DMS53 (cell line): ENCODE measurements around the gene SPRR2D.
"Not testable (repeated sequence)": the region's sequence is repeated elsewhere in the genome, so short reads cannot be mapped to it uniquely, and the experiment has no call there.

Experiments used
- DNase-seq: peaks from one replicate; lab custom pipeline; 2025; lab: John Stamatoyannopoulos, UW

SPRR2D gene

DNA sequence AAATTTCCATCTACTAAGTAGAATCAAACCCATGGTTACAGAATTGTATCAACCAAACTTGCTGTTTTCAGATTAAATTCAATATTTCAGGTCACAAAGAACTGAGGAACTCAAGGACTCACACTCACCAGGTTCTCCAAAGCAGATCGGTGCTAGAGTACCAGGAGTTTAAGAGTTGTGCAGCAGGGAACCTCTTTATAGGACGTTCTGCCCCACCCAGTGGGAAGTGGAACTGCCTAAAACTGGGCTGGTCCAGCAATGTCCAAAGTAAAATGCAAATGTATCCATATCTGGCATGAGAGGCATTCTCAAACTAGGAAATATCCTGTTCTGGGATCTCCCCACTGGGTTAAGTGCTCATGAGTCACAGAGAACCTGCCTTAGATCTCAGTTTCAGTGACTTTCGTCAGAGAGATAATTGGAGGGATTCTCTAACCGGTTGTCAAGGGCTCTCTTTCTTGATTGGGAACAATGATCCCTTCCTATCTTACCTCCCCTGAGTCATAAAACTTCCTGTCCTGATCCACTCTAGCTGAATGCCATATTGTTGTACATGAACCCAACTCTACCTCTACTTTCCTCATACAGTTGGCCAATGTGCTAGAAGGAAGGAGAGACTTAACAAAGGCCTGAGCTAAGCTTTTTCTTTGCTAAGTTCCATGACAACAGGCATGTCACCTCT, at the start of gene SPRR2D:
TSS of gene SPRR2D (minus strand) at position 171 of the 682 bp plus-strand sequence. CDS start 774 bp downstream, outside the sequence.
- peak; percentile 7 for DNase-seq

DNA sequence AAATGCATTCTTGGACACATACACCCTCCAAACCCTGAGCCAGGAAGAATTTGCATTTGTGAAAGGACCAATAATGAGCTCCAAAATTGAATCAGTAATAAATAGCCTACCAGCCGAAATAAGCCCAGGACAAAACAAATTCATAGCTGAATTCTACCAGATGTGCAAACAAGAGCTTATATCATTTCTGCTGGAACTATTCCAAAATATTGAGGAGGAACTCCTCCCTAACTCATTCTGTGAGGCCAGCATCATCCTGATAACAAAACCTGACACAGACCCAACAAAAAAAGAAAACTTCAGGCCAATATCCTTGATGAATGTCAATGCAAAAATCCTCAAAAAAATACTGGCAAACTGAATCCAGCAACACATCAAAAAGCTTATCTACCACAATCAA, 46.7 kb upstream of the SPRR2D start:
- DNase-seq, result no peak

DNA sequence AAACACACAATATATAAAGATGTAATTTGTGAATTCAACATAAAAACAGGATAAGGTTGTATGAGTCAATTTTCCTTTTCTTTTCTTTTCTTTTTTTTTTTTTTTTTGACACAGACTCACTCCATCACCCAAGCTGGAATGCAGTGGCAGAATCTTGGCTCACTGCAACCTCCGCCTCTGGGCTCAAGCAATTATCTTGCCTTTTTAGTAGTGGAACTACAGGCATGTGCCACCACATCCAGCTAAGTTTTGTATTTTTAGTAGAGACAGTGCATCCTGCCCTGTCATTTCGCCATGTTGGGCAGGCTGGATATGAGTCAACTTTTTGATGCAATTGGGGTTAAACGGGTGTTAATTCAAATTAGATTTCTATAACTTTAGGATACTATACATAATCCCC, 40.8 kb upstream of the SPRR2D start:
- DNase-seq, result no peak

DNA sequence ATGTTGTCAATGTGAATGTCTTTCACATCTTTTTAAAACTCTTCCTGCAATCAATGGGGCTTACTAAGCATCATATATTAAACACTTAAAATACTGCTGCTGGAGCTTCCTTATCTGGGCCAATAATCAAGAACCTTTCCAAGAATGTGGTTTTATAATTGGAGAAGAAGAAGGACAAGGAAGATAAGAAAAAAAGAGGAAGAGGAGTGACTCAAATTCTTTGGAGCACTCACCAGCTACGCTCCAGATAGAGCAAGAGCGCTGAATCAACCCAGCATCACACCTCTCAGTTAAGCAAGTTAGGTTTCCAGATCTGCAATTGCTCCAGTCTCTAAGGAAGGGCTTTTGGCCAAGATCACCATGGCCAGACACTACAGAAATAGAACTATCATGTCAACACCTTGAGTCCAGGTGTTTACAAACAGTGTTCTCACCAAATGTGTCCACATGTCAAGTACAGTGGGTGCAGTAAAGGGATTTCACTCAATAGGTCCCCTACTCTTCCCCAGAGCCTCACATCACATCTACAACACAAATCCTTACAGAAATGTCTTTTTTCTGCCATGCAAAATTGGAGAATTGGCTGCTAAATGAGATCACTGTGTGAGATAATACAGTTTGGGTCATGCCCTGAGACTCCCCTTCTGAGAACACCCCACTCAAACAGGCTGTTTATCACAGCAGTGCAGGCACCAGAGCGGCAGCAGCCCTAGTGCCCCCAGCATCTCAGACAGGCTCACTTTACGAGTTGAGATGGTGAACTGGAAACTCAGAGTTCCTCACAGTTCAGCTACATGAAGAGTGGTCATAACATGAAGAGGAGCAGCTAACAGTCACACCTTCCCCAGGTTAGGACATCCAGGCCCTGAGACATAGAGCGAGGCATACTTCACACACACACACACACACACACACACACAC, 32.1 kb upstream of the SPRR2D start:
- no peak for DNase-seq

DNA sequence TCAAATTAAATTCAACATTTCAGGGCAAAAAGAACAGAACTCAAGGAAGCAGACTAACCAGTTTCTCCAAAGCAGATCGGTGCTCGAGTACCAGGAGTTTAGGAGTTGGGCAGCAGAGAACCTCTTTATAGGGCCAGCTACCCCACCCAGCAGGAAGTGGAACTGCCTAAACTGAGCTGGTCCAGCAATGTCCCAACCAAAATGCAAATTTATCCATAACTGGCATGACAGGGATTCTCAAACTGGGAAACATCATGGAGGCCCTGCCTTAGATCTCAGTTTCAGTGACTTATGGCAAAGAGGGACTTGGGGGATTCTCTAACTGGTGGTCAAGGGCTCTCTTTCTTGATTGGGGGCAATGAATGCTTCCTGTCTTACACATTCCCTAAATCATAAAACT, 30.6 kb upstream of the SPRR2D start, which contains the start of gene SPRR2B:
TSS of gene SPRR2B (minus strand) at position 101 of the 400 bp plus-strand sequence. CDS start 772 bp downstream, outside the sequence.
- no peak for DNase-seq

DNA sequence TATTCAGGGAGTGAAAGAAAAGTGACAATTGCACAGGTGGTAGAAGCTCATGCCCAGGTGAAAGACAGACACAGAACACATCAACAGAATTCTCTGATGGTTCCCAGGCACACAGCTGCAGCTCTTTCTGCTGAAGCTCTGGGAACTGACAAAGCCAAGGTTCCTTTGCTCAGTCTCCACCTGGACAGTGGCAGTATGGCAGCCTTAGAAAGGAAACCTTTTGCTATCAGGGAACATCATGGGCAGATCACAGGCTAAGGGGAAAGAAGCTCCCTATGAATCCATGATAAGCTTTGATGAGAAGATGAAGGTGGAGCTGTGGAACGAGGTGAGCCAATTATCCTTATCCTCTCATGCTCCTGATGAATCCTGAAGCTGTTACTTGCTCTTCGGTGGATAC, 29.3 kb upstream of the SPRR2D start:
- DNase-seq, result no peak

DNA sequence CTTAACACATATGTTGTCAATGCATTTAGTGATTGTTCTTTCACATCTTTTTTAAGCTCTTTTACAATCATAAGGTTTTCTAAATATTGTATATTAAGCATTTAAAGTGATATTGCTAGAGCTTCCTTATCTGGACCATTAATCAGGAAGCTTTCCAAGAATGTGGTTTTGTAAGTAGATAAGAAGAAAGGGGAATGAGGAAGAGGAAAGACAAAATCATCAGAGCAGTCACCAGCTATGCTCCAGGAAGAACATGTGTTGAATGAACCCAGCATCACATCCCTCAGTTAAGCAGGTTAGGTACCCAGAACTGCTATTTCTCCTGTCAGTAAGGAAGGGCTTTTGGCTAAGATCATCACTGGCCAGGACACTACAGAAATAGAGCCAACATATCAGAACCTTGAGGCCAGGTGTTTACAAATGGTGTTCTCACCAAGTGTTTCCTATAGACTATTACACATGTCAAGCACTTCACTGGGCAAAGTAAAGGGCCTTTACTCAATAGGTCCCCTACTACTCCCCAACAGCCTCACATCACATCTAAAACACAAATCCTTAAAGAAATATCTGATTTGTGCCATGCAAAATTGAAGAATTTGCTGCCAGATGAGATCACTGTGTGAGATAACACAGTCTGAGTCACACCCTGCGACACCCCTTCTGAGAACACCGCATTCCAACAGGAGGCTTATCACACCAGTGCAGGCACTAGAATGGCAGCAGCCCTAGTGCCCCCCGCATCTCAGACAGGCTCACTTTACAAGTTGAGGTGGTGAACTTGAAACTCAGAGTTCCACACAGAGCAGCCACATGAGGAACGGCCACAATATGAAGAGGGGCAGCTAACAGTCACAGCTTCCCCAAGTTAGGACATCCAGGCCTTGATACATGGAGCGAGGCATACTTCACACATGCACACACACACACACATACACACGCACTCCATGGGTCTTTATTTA, 18.2 kb upstream of the SPRR2D start:
- no peak for DNase-seq

DNA sequence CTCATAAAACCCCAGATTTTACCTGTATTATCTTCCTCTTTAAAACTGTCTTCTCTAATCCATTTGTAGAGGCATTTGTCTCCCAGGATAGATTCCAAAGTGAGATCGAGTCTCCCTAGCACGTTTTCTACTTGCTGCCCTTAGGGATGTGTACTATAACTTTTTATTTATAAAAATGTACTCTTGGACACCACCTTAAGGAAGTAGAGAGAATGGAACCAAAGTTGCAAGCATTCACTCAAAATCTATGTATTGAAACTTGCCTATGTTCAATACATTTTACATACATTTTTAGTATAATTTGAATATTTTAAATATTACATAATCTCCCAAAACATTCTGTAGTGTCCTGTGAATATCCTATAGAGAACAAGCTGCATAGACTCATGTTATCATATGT, 17.2 kb upstream of the SPRR2D start:
- DNase-seq, result no peak

DNA sequence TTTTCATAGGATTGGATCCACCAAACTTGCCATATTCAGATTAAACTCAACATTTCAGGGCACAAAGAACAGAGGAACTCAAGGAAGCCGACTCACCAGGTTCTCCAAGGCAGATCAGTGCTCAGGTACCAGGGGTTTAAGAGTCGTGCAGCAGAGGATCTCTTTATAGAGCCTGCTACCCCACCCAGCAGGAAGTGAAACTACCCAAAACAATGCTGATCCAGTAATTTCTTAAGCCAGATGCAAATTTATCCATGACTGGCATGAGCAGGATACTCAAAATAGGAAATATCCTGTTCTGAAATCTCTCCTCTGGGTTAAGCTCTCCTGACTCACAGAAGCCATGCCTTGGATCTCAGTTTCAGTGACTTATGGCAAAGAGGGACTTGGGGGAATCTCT, 16.5 kb upstream of the SPRR2D start, which contains the start of gene SPRR2A:
TSS of gene SPRR2A (minus strand) at position 138 of the 400 bp plus-strand sequence. CDS start 777 bp downstream, outside the sequence.
- DNase-seq, result no peak

DNA sequence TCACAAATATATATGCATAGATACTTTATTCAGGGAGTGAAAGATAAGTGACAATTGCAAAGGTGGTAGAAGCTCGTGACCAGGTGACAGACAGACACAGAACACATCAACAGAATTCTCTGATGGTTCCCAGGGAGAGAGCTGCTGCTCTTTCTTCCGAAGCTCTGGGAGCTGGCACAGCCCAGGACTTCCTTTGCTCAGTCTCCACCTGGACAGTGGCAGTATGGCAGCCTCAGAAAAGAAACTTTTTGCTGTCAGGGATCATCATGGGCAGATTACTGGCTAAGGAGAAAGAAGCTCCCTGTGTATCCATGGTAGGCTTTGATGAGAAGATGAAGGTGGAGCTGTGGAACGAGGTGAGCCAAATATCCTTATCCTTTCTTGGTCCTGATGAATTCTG, 15.2 kb upstream of the SPRR2D start:
- DNase-seq, result not testable (repeated sequence)

DNA sequence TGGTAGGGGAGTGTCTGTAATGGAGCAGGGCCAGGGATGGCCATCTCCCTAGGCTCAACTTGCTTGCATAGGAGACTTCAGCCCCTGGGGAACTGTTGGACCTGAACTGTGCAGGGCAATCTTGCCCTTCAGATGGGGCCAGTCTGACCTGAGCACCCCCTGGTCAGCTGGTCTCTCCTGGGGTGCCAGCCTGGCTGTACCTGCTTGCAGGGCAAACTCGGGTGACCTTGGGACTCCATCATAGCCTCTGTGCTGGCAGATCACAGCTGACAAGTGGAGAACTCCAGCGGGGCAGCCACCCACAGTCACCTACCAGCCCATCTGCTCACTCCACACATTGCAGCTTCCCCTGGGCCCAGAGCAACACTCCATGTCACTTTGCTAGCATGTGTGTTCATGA, 8.3 kb upstream of the SPRR2D start:
- DNase-seq, result no peak

DNA sequence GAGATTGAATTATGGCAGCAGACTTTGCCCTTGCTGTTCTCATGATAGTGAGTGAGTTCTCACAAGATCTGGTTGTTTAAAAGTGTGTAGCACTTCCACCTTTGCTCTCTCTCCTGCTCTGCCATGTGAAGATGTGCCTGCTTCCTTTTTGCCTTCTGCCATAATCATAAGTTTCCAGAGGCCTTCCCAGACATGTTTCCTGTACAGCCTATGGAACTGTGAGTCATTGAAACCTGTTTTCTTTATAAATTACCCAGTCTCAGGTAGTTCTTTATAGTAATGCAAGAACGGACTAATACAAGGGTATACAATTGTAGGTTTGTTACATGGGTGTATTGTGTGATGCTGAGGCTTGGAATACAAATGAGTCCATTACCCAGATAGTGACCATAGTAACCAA, 5.7 kb downstream of the SPRR2D start:
- DNase-seq, result no peak

DNA sequence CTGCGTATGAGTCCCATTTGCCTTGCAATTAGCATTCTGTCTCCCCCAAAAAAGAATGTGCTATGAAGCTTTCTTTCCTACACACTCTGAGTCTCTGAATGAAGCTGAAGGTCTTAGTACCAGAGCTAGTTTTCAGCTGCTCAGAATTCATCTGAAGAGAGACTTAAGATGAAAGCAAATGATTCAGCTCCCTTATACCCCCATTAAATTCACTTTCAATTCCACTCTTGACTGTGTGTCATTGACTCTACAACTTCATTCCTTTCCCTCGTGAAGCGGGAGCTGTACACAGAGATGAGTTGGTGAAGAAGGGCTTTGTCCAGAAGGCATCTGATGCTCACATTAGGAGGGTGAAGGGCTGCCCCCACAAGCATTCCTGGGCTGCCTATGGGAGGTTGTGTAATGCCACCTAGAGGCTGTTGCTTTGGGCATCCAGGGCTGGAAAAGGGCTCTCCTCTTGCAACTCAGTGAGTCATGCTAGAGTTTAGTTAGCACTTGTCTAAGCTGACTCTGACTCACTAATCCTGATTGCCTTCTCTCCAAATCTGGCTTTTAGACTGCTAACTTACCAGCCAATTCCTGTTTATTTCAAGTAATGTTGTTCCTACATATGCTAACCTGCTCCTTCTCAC, 8.1 kb downstream of the SPRR2D start:
- DNase-seq, result peak; percentile 45

DNA sequence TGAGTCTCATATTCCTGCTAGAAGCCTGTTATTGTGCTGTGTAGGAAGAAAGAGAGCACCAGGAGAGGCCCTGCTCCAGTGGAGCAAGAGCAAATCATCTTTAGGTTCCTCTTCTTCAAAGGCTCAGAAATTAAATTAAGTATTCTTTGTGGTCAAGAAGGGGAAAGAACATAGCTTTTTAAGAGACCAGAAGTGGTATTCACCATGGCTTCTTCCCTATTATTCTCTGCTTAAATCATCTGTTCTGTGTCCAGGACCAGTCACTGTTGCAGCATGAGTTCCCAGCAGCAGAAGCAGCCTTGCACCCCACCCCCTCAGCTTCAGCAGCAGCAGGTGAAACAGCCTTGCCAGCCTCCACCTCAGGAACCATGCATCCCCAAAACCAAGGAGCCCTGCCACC, 8.8 kb downstream of the SPRR2D start:
- no peak for DNase-seq

DNA sequence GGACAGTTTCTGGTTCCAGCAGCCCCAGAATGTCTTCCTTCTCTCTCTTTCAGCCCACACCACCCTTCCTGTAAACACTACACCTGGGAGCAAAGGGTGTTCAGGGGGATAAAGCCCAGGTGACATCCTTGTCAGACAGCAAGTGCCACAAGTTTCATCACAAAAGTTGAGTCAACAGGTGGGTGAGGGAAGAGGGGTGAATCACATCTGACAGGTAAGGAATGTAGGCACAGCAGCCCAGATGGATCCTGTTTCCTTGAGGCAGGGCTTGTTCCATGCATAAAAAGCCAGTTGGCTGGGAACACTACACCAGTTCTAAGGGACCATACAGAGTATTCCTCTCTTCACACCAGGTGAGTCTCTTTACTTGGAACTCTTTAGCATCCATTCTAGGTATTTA, 10.0 kb downstream of the SPRR2D start, which contains the start of gene SPRR1B:
TSS of gene SPRR1B (plus strand) at position 309 of the 400 bp plus-strand sequence. CDS start 1,143 bp downstream, outside the sequence.
- DNase-seq, result no peak

DNA sequence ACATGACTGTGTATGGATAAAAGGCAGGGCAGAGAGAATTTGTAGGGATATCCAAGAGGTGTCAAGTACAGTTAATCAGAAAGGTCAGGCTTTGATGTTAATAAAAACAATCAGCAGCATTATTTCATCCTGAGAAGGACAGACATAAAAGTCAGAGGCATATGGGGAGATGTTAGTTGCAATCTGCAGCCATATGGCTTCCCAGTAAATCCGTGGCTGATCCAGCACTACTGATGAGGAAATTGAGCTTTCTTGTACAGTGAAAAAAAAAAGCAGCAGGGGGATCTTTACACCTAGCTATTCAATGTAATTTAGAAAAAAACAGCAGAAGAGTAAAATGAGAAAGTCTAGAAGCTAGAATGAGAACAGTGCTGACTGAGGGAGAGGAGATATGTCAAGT, 12.2 kb downstream of the SPRR2D start:
- no peak for DNase-seq

DNA sequence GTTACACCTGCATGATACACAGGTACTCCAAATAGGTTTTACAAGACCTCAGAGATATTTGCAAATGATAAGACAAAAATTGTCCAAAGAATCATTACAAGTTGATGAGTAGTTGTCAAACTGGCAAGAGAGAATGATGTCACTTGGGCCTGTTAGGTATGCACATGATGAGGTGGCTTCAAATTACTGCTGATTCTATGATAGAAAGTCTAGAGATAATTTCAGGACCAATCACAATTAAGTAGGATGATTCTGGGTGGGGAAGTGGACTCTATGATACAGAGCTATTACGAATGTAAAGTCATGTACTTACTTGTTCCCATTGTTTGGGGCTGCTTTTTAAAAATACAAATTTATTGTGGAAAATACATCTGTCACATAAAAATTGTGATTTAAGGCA, 15.1 kb downstream of the SPRR2D start:
- DNase-seq, result no peak

DNA sequence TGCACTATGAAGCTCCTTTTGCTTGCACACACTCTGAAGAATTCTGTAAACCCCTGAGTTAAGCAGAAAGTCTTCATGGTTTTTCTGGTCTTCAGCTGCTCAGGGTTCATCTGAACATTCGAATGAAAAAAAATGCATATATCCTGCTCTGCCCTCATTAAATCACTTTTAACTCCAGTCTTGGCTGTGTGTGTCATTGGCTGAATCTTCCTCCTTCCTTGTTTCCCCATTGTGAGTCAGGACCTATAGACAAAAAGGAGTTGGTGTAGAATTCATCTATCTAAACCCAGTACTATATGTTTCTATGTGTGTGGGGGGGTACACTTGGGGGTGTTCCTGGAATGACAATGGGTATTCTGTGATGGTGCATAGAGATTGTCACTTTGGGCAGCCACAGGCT, 16.5 kb downstream of the SPRR2D start:
- no peak for DNase-seq

DNA sequence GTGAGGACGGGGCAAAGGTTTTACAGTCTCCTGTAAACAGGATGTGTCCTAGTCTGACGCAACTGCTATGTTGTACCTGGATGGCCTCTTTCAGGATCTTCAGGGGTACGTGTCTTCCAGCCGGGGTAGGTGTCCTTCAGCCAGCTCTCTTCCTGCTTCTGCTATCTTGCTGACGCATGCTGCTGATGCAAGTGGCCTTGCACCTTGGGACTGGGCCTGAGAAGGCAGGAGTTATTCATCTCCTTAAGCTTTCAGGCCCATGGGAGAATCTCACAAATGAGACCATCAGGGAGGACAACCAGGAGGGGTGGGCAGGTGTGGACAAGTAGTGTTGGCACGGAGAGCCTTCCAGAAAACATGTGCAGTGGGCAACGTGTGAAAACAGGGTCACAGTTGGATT, 17.8 kb downstream of the SPRR2D start:
- DNase-seq, result no peak

DNA sequence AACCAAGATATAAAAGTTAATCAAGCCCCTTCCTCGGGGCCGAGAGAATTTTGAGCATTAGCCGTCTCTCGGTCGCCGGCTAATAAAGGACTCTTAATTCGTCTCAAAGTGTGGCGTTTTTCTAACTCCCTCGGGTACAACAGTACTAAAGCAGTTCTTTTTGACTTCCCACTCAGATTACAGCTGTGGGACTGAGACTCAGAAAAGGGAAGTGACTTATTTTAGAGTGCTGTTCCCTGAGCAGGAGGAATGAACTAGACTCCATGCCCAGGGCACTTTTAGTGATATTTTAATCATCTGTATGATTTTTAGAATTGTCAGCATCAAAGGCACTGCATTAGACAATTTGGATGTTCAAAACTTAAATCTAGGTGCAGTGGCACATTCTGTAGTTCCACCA, 18.6 kb downstream of the SPRR2D start:
- DNase-seq, result not testable (repeated sequence)

DNA sequence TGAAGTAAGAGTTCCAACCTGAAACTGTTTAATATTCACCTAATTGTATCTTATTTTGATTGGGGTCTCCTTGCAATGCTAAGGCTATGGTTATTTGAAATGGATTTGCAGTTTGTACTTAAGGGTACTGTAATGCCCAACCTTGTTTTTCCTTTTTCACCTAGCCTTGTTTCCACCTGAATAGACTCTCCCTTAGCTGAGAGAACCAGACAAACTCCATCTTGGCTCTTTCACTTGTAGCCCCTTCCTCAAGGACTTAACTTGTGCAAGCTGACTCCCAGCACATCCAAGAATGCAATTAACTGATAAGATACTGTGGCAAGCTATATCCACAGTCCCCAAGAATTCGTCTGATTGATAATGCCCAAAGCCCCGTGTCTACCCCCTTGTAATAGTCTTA, 19.1 kb downstream of the SPRR2D start:
- not testable (repeated sequence) for DNase-seq
